Right lung (tissue), 5 donors: ENCODE results near the gene C11orf68. TPM values are rescaled to one million over a fixed set of nuclear protein-coding genes. Genes with fewer than 3 reads are reported as not detected.

ENCODE experiments used
- DNase-seq, 2 donors: peaks; one replicate each; pipeline ENCODE4 v3.0.0-alpha.2; 2013
- polyA plus RNA-seq, 5 donors: library from polyadenylated mRNA; unstranded; fragments of 120-200 nt; gene quantifications; one replicate each; pipeline versions ENCODE4 v1.2.1 to v1.2.3, GENCODE V29; 2013; ENCODE audit warnings: inconsistent platforms in 1 of 5, low replicate concordance in 1 of 5; ENCODE audit not compliant: insufficient read length in 5 of 5, insufficient read depth in 1 of 5

C11orf68 gene
- polyA plus RNA-seq, 5 donors, result 29.8 to 44.0 (median 38.6) TPM

GRCh38 chr11:65917434-65918210 lies 1.2 kb downstream of the C11orf68 start:
- DNase-seq, result no peak

- no peak for DNase-seq
Measured at GRCh38 chr11:65917077-65917433, 1.8 kb downstream of the C11orf68 start.

- DNase-seq, result no peak
Measured at GRCh38 chr11:65916391-65916790, 2.5 kb downstream of the C11orf68 start.

- no peak for DNase-seq
Measured at GRCh38 chr11:65915821-65916251, 3.0 kb downstream of the C11orf68 start.

GRCh38 chr11:65915101-65915820 lies 3.6 kb downstream of the C11orf68 start:
- DNase-seq, result no peak

GRCh38 chr11:65912845-65913244 lies 6.0 kb downstream of the C11orf68 start:
- DNase-seq, result no peak

GRCh38 chr11:65911682-65912568 lies 6.9 kb downstream of the C11orf68 start:
- DNase-seq, result peak; percentile 72 to 79

- no peak for DNase-seq
Measured at GRCh38 chr11:65907878-65908277, 11.0 kb downstream of the C11orf68 start.

- no peak for DNase-seq
Measured at GRCh38 chr11:65906602-65907001, 12.3 kb downstream of the C11orf68 start.

- DNase-seq, result no peak
Measured at GRCh38 chr11:65903715-65904114, 15.1 kb downstream of the C11orf68 start.

GRCh38 chr11:65903068-65903481 lies 15.8 kb downstream of the C11orf68 start:
- no peak for DNase-seq

- no peak for DNase-seq
Measured at GRCh38 chr11:65900899-65901180, 18.0 kb downstream of the C11orf68 start.

- peak; percentile 61 to 65 for DNase-seq
Measured at GRCh38 chr11:65900125-65900898, 18.6 kb downstream of the C11orf68 start, which contains the start of gene FOSL1. Gene FOSL1 (minus strand): TSS chr11:65900388. CDS start chr11:65900339, 49 bp downstream.

- peak in 1 of 2 donors; percentile 13 for DNase-seq
Measured at GRCh38 chr11:65899356-65900124, 19.3 kb downstream of the C11orf68 start.

GRCh38 chr11:65898656-65899355 lies 20.1 kb downstream of the C11orf68 start:
- no peak for DNase-seq

GRCh38 chr11:65897020-65897471 lies 21.8 kb downstream of the C11orf68 start:
- DNase-seq, result no peak

- DNase-seq, result no peak
Measured at GRCh38 chr11:65896034-65896999, 22.5 kb downstream of the C11orf68 start.

- DNase-seq, result no peak
Measured at GRCh38 chr11:65895482-65895981, 23.3 kb downstream of the C11orf68 start.
